ENCODE results near the gene IL27RA. TPM values are rescaled to one million over a fixed set of nuclear protein-coding genes. Genes with fewer than 3 reads are reported as not detected.

IL27RA gene
- total and polyA plus RNA-seq, 10 donors = 12.8 to 28.7 (median 16.8) TPM

- intact Hi-C loops (cut with DNase I; ENCODE audit: low total_unique reads) = no loop called here
- H3K36me3 ChIP-seq = peaks cover 0 to 64% (median 8%) of the 10 kb centered on the region in 6 donors
- no peak for DNase-seq
- H3K4me3 ChIP-seq = no peak overlapping the region
- WGBS, 5 donors = 94 to 99% (median 97%) methylated on average over 3 of the region's 3 CpGs
- H3K4me1 ChIP-seq = peaks cover 22 to 47% (median 40%) of the 10 kb centered on the region in 6 donors
- H3K27me3 ChIP-seq (replicated peaks in 1 of 7) = no peaks in the 10 kb centered on the region
- no peak overlapping the region for H3K27ac ChIP-seq
- H3K9me3 ChIP-seq = peaks cover 0 to 10% (median 7%) of the 10 kb centered on the region in 8 donors
- TF ChIP-seq POLR2A (IDR thresholded peaks at IDR 0.05) = no peak
- TF ChIP-seq POLR2AphosphoS5 (IDR thresholded peaks at IDR 0.05) = no peak
- TF ChIP-seq, protein P1, sequence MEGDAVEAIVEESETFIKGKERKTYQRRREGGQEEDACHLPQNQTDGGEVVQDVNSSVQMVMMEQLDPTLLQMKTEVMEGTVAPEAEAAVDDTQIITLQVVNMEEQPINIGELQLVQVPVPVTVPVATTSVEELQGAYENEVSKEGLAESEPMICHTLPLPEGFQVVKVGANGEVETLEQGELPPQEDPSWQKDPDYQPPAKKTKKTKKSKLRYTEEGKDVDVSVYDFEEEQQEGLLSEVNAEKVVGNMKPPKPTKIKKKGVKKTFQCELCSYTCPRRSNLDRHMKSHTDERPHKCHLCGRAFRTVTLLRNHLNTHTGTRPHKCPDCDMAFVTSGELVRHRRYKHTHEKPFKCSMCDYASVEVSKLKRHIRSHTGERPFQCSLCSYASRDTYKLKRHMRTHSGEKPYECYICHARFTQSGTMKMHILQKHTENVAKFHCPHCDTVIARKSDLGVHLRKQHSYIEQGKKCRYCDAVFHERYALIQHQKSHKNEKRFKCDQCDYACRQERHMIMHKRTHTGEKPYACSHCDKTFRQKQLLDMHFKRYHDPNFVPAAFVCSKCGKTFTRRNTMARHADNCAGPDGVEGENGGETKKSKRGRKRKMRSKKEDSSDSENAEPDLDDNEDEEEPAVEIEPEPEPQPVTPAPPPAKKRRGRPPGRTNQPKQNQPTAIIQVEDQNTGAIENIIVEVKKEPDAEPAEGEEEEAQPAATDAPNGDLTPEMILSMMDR (IDR thresholded peaks at IDR 0.05 in 8 of 11, conservative IDR thresholded peaks at IDR 0.05 in 3 of 11) = no peak
These were observed 32.5 kb upstream of the IL27RA start for GRCh38 chr19:13999085-13999484.

- Histone ChIP-seq H3K4me3 (no peak overlapping the region), H3K27ac (peak overlapping the region in 7 of 8 donors; percentile 54 to 99 (median 97)), H3K27me3 (replicated peaks in 1 of 7) (no peaks in the 10 kb centered on the region), H3K36me3 (peaks cover 0 to 51% (median 8%) of the 10 kb centered on the region in 6 donors), H3K9me3 (peaks cover 0 to 10% (median 7%) of the 10 kb centered on the region in 8 donors), H3K4me1 (peaks cover 35 to 62% (median 56%) of the 10 kb centered on the region in 6 donors)
- intact Hi-C loops (cut with DNase I; ENCODE audit: low total_unique reads) = no loop called here
- TF ChIP-seq, protein P1 (IDR thresholded peaks at IDR 0.05 in 8 of 11, conservative IDR thresholded peaks at IDR 0.05 in 3 of 11) = no peak
- peak in 2 of 3 donors; percentile 23 to 45 for TF ChIP-seq POLR2AphosphoS5 (IDR thresholded peaks at IDR 0.05)
- 75 to 84% (median 77%) methylated on average over 13 of the region's 13 CpGs for WGBS, 5 donors
- DNase-seq = no peak
These were observed 30.7 kb upstream of the IL27RA start for GRCh38 chr19:14000691-14001375.

- Histone ChIP-seq H3K27ac (peak overlapping the region; percentile 78 to 99 (median 98)), H3K36me3 (peaks cover 0 to 33% (median 2%) of the 10 kb centered on the region in 6 donors), H3K4me3 (peak overlapping the region in 1 of 8 donors; percentile 4), H3K4me1 (peaks cover 35 to 69% (median 61%) of the 10 kb centered on the region in 6 donors), H3K9me3 (peaks cover 0 to 10% (median 7%) of the 10 kb centered on the region in 8 donors), H3K27me3 (replicated peaks in 1 of 7) (no peaks in the 10 kb centered on the region)
- TF ChIP-seq, protein P1 (IDR thresholded peaks at IDR 0.05 in 8 of 11, conservative IDR thresholded peaks at IDR 0.05 in 3 of 11) = no peak
- TF ChIP-seq POLR2A (IDR thresholded peaks at IDR 0.05) (no peak), POLR2AphosphoS5 (IDR thresholded peaks at IDR 0.05) (peak; percentile 25 to 38 (median 26))
- no peak for DNase-seq
- intact Hi-C loops (cut with DNase I; ENCODE audit: low total_unique reads) = no loop called here
- 49 to 60% (median 57%) methylated on average over 12 to 13 of the region's 13 CpGs for WGBS, 5 donors
These were observed 28.9 kb upstream of the IL27RA start for GRCh38 chr19:14002571-14003250.
